IMR-90 (cell line): ENCODE measurements around the gene SLC4A11. TPM values are rescaled to one million over a fixed set of nuclear protein-coding genes. Genes with fewer than 3 reads are reported as not detected.

Experiments
- ATAC-seq: fragments of 200-7000 bp; cut with Tn5 transposase; 2 replicates; pipeline ENCODE4 v1.9.1; 2020; ENCODE audit warnings: low read depth, mild to moderate bottlenecking, moderate library complexity
- BruUV-seq: library from RNA; stranded (reverse); fragments of 400-500 nt; replicated peaks from 2 replicates; lab custom pipeline; 2021; lab: Mats Ljungman, UMichigan
- CTCF ChIA-PET: fragments of 300-600 bp; formaldehyde crosslinking; extraction: SDS; loops from one replicate; lab custom pipeline; 2021; ENCODE audit warnings: antibody characterized with exemption; lab: Yijun Ruan, JAX
- POLR2A ChIA-PET: fragments of 300-600 bp; sonication (Branson Sonifier 250); formaldehyde crosslinking; loops from one replicate; lab custom pipeline; 2022; ENCODE audit warnings: antibody characterized with exemption; ENCODE audit not compliant: unreplicated experiment; lab: Charles Lee
- DNase-seq: peaks from one replicate; pipeline ENCODE4 v3.0.0; 2013
- H2AFZ ChIP-seq: replicated peaks from 2 replicates; pipeline ENCODE3; 2013; ENCODE audit warnings: low read length, mild to moderate bottlenecking; ENCODE audit not compliant: poor library complexity
- H2AK5ac ChIP-seq: 2 replicates; pipeline ENCODE4 v1.6.1; 2013; ENCODE audit warnings: low read depth, low read length, inconsistent platforms
- H2AK9ac ChIP-seq: replicated peaks from 2 replicates; pipeline ENCODE3; 2013; ENCODE audit warnings: mild to moderate bottlenecking, low read depth, low read length, moderate library complexity; ENCODE audit not compliant: poor library complexity
- H2BK120ac ChIP-seq: 2 replicates; pipeline ENCODE4 v1.6.1; 2013; ENCODE audit warnings: low read depth, low read length, inconsistent platforms
- H2BK15ac ChIP-seq: 3 replicates; pipeline ENCODE4 v1.6.1; 2013; ENCODE audit warnings: low read depth, low read length, inconsistent platforms
- H2BK20ac ChIP-seq: 2 replicates; pipeline ENCODE4 v1.6.1; 2013; ENCODE audit warnings: low read depth, mild to moderate bottlenecking, inconsistent platforms, low read length, moderate library complexity
- H2BK5ac ChIP-seq: 2 replicates; pipeline ENCODE4 v1.6.1; 2013; ENCODE audit warnings: mild to moderate bottlenecking, low read depth, low read length, inconsistent platforms; ENCODE audit not compliant: poor library complexity, severe bottlenecking
- H3K14ac ChIP-seq: replicated peaks from 2 replicates; pipeline ENCODE4 v1.6.1; 2013; ENCODE audit warnings: low read depth, low read length, inconsistent platforms
- H3K18ac ChIP-seq: 2 replicates; pipeline ENCODE4 v1.6.1; 2013; ENCODE audit warnings: low read depth, low read length, control low read depth
- H3K23ac ChIP-seq: 2 replicates; pipeline ENCODE4 v1.6.1; 2013; ENCODE audit warnings: low read depth, low read length, inconsistent platforms
- H3K27ac ChIP-seq: 2 replicates; pipeline ENCODE4 v1.5.1; 2013; ENCODE audit warnings: mild to moderate bottlenecking, control low read depth, low read length; ENCODE audit not compliant: insufficient read depth
- H3K27me3 ChIP-seq: 2 replicates; pipeline ENCODE4 v1.6.1; 2013; ENCODE audit warnings: low read length; ENCODE audit not compliant: control insufficient read depth, insufficient read depth
- H3K36me3 ChIP-seq: 2 replicates; pipeline ENCODE4 v1.6.1; 2013; ENCODE audit warnings: low read length, mixed read lengths; ENCODE audit not compliant: control insufficient read depth, insufficient read depth
- H3K4ac ChIP-seq: 2 replicates; pipeline ENCODE4 v1.6.1; 2013; ENCODE audit warnings: low read depth, low read length, inconsistent platforms
- H3K4me1 ChIP-seq: 2 replicates; pipeline ENCODE4 v1.6.1; 2013; ENCODE audit warnings: low read length, mixed read lengths; ENCODE audit not compliant: control insufficient read depth, insufficient read depth
- H3K4me2 ChIP-seq: 2 replicates; pipeline ENCODE4 v1.6.1; 2013; ENCODE audit warnings: low read depth, mild to moderate bottlenecking, control low read depth, low read length, moderate library complexity
- H3K4me3 ChIP-seq: 2 replicates; pipeline ENCODE4 v1.5.1; 2013; ENCODE audit warnings: low read depth, mild to moderate bottlenecking, control low read depth, low read length, moderate library complexity; ENCODE audit not compliant: insufficient read depth
- H3K56ac ChIP-seq: 2 replicates; pipeline ENCODE4 v1.6.1; 2013; ENCODE audit warnings: low read length, inconsistent platforms; ENCODE audit not compliant: insufficient read depth; ENCODE audit errors: extremely low read depth
- H3K79me1 ChIP-seq, 2 experiments: 2 replicates each; pipeline ENCODE4 v1.6.1; 2013; ENCODE audit warnings: low read length in 2 of 2, inconsistent platforms in 1 of 2, low read depth in 1 of 2
- H3K9ac ChIP-seq: 2 replicates; pipeline ENCODE4 v1.6.1; 2013; ENCODE audit warnings: low read depth, low read length, control low read depth
- H3K9me1 ChIP-seq: 2 replicates; pipeline ENCODE4 v1.6.1; 2013; ENCODE audit warnings: low read length, inconsistent platforms; ENCODE audit not compliant: insufficient read depth
- H3K9me3 ChIP-seq: 2 replicates; pipeline ENCODE4 v1.6.1; 2013; ENCODE audit warnings: low read length; ENCODE audit not compliant: control insufficient read depth, insufficient read depth
- H4K20me1 ChIP-seq: 2 replicates; pipeline ENCODE4 v1.6.1; 2013; ENCODE audit warnings: low read length, inconsistent platforms; ENCODE audit not compliant: insufficient read depth
- H4K5ac ChIP-seq: 2 replicates; pipeline ENCODE4 v1.6.1; 2013; ENCODE audit warnings: mild to moderate bottlenecking, low read depth, low read length, control low read depth
- H4K8ac ChIP-seq, 2 experiments: 2 replicates each; pipeline ENCODE4 v1.6.1; 2013; ENCODE audit warnings: low read depth in 2 of 2, low read length in 2 of 2, control low read depth in 1 of 2, inconsistent platforms in 1 of 2
- H4K91ac ChIP-seq: 2 replicates; pipeline ENCODE4 v1.6.1; 2013; ENCODE audit warnings: low read depth, low read length, inconsistent platforms; ENCODE audit not compliant: insufficient read depth
- SMC3 ChIP-seq: fragments of 150-350 bp; IDR thresholded peaks from 2 replicates; pipeline ENCODE4 v1.6.1; 2016; ENCODE audit warnings: low read depth, mild to moderate bottlenecking, antibody characterized with exemption, low read length, moderate library complexity
- USF2 ChIP-seq: fragments of 150-350 bp; IDR thresholded peaks from 2 replicates; pipeline ENCODE4 v1.6.1; 2017; ENCODE audit warnings: mild to moderate bottlenecking, antibody characterized with exemption, low read length, low read depth
- WGBS, 2 experiments: methylation state at CpG; one replicate each; pipeline versions ENCODE4 v1.1.5 to v1.1.7; 2013; ENCODE audit warnings: missing lambda C conversion rate in 2 of 2; ENCODE audit not compliant: insufficient read length in 1 of 2; ENCODE audit errors: extremely low coverage in 2 of 2; 5-methylcytosine and 5-hydroxymethylcytosine counted together
- dilution Hi-C: fragments of 300-500 bp; cut with HindIII; formaldehyde crosslinking; loops from one replicate; pipeline ENCODE4 v1.14.3; 2018; ENCODE audit warnings: low sequenced_read_pairs; ENCODE audit not compliant: unreplicated experiment
- in situ Hi-C: fragments of 300-500 bp; cut with MboI; formaldehyde crosslinking; loops from 3 replicates; pipeline ENCODE4 v1.14.3; 2019; ENCODE audit warnings: low sequenced_read_pairs, inconsistent platforms, mixed read lengths
- intact Hi-C: fragments of 100-400 bp; cut with micrococcal nuclease; formaldehyde crosslinking; loops from 2 replicates; pipeline ENCODE4 v1.10.0; 2022
- polyA plus RNA-seq, 3 experiments: library from polyadenylated mRNA; depleted of rRNA; stranded (reverse); fragments of >200 nt; gene quantifications; 2 replicates each; pipeline ENCODE4 v1.2.3, GENCODE V29; 2012; ENCODE audit warnings: low replicate concordance in 1 of 3
- total RNA-seq: library from RNA; depleted of rRNA; stranded (reverse); fragments of >200 nt; gene quantifications from 2 replicates; pipeline ENCODE4 v1.2.3, GENCODE V29; 2012

Gene SLC4A11
- total and polyA plus RNA-seq, 2 of the 4 experiments (the other 2 are of a cell fraction) = 0.36 to 0.79 TPM

- CTCF ChIA-PET = no interaction called here
- dilution Hi-C loops = no loop called here
- WGBS, 2 experiments = 96% methylated on average over 11 of the region's 14 CpGs; no CpG with 5 or more reads in 1 of the 2 experiments
These were observed 12.1 kb downstream of the SLC4A11 start for GRCh38 chr20:3226864-3227263.

More at GRCh38 chr20:3226864-3227263, 12.1 kb downstream of the SLC4A11 start:
- Histone ChIP-seq H2AK9ac (no peak overlapping the region), H3K27me3 (no peaks in the 10 kb centered on the region), H3K18ac (no peak overlapping the region), H3K4me2 (no peak overlapping the region), H2BK5ac (no peak overlapping the region), H4K20me1 (no peaks in the 10 kb centered on the region), H4K5ac (no peak overlapping the region), H3K4ac (no peak overlapping the region), H3K9me3 (no peaks in the 10 kb centered on the region), H4K8ac (no peak overlapping the region), H2BK20ac (no peak overlapping the region), H3K14ac (no peak overlapping the region), H3K27ac (no peak overlapping the region), H3K79me1 (no peaks in the 10 kb centered on the region), H3K9me1 (no peaks in the 10 kb centered on the region), H3K4me3 (no peak overlapping the region), H2AK5ac (no peak overlapping the region), H3K36me3 (peaks cover 14% of the 10 kb centered on the region), H3K56ac (no peak overlapping the region), H2BK120ac (no peak overlapping the region), H3K23ac (no peak overlapping the region), H2AFZ (no peak overlapping the region), H3K4me1 (no peaks in the 10 kb centered on the region), H3K9ac (no peak overlapping the region), H2BK15ac (no peak overlapping the region), H4K91ac (no peak overlapping the region)
- POLR2A ChIA-PET = interaction anchor here (0.5 kb wide), 1 partner anchor 20 kb away, joined by 3 read pairs; no protein-coding TSS in a partner anchor
- no TSS peak for BruUV-seq
- DNase-seq (no peak), ATAC-seq (no peak)
- TF ChIP-seq USF2 = no peak
- no peak for TF ChIP-seq SMC3
- in situ Hi-C loops = no loop called here
- intact Hi-C loops = no loop called here
